Measurements from ENCODE around the gene UTF1. TPM values are rescaled to one million over a fixed set of nuclear protein-coding genes. Genes with fewer than 3 reads are reported as not detected.
"Not testable (repeated sequence)": the region's sequence is repeated elsewhere in the genome, so short reads cannot be mapped to it uniquely, and the experiment has no call there.

UTF1 gene
- total and polyA plus RNA-seq, 2 experiments from 2014 or later = 12.2 to 51.4 TPM

GRCh38 chr10:133263674-133264073 is 33.7 kb downstream of the UTF1 start:
- H2AFZ ChIP-seq = no peak overlapping the region
- Mint-ChIP-seq H3K9me3 (no peaks in the 10 kb centered on the region), H3K27me3 (ENCODE audit: insufficient read depth, low read depth, poor library complexity) (peaks cover 18% of the 10 kb centered on the region), H3K4me3 (no peak overlapping the region), H3K4me1 (peaks cover 3% of the 10 kb centered on the region), H3K27ac (no peak overlapping the region), H3K36me3 (ENCODE audit: low read depth) (peaks cover 3% of the 10 kb centered on the region; the same call in 1 of the 3 replicates)
- ATAC-seq = no peak
- peaks cover 8% of the 10 kb centered on the region for H3K27me3 ChIP-seq (ENCODE audit: insufficient read depth)
- H4K20me1 ChIP-seq (replicated peaks; ENCODE audit: insufficient read depth) = no peaks in the 10 kb centered on the region
- no peaks in the 10 kb centered on the region for H3K9me2 ChIP-seq (ENCODE audit: insufficient read depth)
- TF ChIP-seq ZNF114 (CRISPR knock-in tag; IDR thresholded peaks at IDR 0.05) (no peak), EZH2phosphoT487 (IDR thresholded peaks at IDR 0.05; ENCODE audit: unreplicated experiment) (no peak)
- DNase-seq (ENCODE audit: low spot score) = no peak
- no peaks in the 10 kb centered on the region for H3K36me3 ChIP-seq (ENCODE audit: insufficient read depth)
- H3K4me2 ChIP-seq = no peak overlapping the region
- no peaks in the 10 kb centered on the region for H3K79me2 ChIP-seq (replicated peaks; ENCODE audit: insufficient read depth)
- H3K4me1 ChIP-seq (ENCODE audit: insufficient read depth) = peaks cover 8% of the 10 kb centered on the region
- no peak overlapping the region for H3K27ac ChIP-seq (ENCODE audit: low read depth)
- H3K4me3 ChIP-seq = no peak overlapping the region
- no peaks in the 10 kb centered on the region for H3F3A ChIP-seq (replicated peaks; ENCODE audit: low read depth)

DNA sequence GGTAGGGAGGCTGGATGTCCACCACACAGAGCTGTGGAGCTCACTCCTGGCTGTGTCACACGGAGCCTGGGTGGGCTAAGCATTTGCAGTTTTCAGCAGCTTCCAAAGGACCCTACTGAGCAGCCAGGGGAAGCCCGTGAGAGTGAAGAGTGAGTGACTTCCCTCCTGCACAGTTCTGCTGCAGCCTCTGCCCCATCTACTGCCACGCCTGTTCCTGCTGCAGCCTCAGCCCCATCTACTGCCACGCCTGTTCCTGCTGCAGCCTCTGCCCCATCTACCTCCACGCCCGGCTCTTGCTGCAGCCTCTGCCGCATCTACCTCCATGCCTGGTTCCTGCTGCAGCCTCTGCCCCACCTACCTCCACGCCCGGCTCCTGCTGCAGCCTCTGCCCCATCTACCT is 34.4 kb downstream of the UTF1 start:
- ATAC-seq = no peak
- TF ChIP-seq POLR2AphosphoS5 (IDR thresholded peaks at IDR 0.05; ENCODE audit: low read depth) = no peak
- TF ChIP-seq ZNF114 (CRISPR knock-in tag; IDR thresholded peaks at IDR 0.05) = no peak
- no peak for TF ChIP-seq CREB1 (CRISPR knock-in tag; IDR thresholded peaks at IDR 0.05; ENCODE audit: low read depth)
- TF ChIP-seq EZH2phosphoT487 (IDR thresholded peaks at IDR 0.05; ENCODE audit: unreplicated experiment) = no peak
- TF ChIP-seq ZNF462 (CRISPR knock-in tag; IDR thresholded peaks at IDR 0.05) = no peak
- no peak overlapping the region for H3K4me2 ChIP-seq

DNA sequence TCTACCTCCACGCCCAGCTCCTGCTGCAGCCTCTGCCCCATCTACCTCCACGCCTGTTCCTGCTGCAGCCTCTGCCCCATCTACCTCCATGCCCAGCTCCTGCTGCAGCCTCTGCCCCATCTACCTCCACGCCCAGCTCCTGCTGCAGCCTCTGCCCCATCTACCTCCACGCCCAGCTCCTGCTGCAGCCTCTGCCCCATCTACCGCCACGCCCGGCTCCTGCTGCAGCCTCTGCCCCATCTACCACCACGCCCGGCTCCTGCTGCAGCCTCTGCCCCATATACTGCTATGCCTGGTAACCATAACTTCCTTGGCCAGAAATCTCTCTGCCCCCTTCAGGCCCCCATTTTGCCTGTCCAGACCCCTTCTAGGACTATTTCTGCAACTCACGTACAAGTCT is 35.0 kb downstream of the UTF1 start:
- H3K27ac Mint-ChIP-seq; H3K79me2 ChIP-seq (replicated peaks; ENCODE audit: insufficient read depth); ATAC-seq; H3K4me3 ChIP-seq; H3K4me1 ChIP-seq (ENCODE audit: insufficient read depth); H3K4me2 ChIP-seq; H3F3A ChIP-seq (replicated peaks; ENCODE audit: low read depth); H4K20me1 ChIP-seq (replicated peaks; ENCODE audit: insufficient read depth); H3K36me3 ChIP-seq (ENCODE audit: insufficient read depth); DNase-seq (ENCODE audit: low spot score); H2AFZ ChIP-seq; H3K36me3 Mint-ChIP-seq (ENCODE audit: low read depth); H3K27me3 ChIP-seq (ENCODE audit: insufficient read depth); H3K4me3 Mint-ChIP-seq; H3K27ac ChIP-seq (ENCODE audit: low read depth); H3K9me3 Mint-ChIP-seq; H3K4me1 Mint-ChIP-seq; H3K9me2 ChIP-seq (ENCODE audit: insufficient read depth): not testable (repeated sequence)
- peaks cover 15% of the 10 kb centered on the region for H3K27me3 Mint-ChIP-seq (ENCODE audit: insufficient read depth, low read depth, poor library complexity)

More for the DNA sequence above, 34.4 kb downstream of the UTF1 start:
- Histone ChIP-seq H3K27ac (ENCODE audit: low read depth) (no peak overlapping the region), H3K4me1 (ENCODE audit: insufficient read depth) (peaks cover 8% of the 10 kb centered on the region), H3K9me2 (ENCODE audit: insufficient read depth) (no peaks in the 10 kb centered on the region), H3K27me3 (ENCODE audit: insufficient read depth) (peaks cover 8% of the 10 kb centered on the region), H3K4me3 (no peak overlapping the region), H4K20me1 (replicated peaks; ENCODE audit: insufficient read depth) (no peaks in the 10 kb centered on the region), H3K36me3 (ENCODE audit: insufficient read depth) (no peaks in the 10 kb centered on the region), H2AFZ (no peak overlapping the region), H3K79me2 (replicated peaks; ENCODE audit: insufficient read depth) (no peaks in the 10 kb centered on the region), H3F3A (replicated peaks; ENCODE audit: low read depth) (no peaks in the 10 kb centered on the region)
- Mint-ChIP-seq H3K4me1 (no peaks in the 10 kb centered on the region; the same call in 1 of the 3 replicates), H3K36me3 (ENCODE audit: low read depth) (peaks cover 3% of the 10 kb centered on the region; the same call in 1 of the 3 replicates), H3K4me3 (no peak overlapping the region), H3K27ac (no peak overlapping the region), H3K9me3 (no peaks in the 10 kb centered on the region), H3K27me3 (ENCODE audit: insufficient read depth, low read depth, poor library complexity) (peaks cover 18% of the 10 kb centered on the region)
- DNase-seq (ENCODE audit: low spot score) = no peak

All from GM23338 (cell line).